ENCODE results near the gene WDR27. TPM values are rescaled to one million over a fixed set of nuclear protein-coding genes. Genes with fewer than 3 reads are reported as not detected.

The WDR27 gene
- 14.6 and 19.0 TPM in 2 replicates for total RNA-seq

DNA sequence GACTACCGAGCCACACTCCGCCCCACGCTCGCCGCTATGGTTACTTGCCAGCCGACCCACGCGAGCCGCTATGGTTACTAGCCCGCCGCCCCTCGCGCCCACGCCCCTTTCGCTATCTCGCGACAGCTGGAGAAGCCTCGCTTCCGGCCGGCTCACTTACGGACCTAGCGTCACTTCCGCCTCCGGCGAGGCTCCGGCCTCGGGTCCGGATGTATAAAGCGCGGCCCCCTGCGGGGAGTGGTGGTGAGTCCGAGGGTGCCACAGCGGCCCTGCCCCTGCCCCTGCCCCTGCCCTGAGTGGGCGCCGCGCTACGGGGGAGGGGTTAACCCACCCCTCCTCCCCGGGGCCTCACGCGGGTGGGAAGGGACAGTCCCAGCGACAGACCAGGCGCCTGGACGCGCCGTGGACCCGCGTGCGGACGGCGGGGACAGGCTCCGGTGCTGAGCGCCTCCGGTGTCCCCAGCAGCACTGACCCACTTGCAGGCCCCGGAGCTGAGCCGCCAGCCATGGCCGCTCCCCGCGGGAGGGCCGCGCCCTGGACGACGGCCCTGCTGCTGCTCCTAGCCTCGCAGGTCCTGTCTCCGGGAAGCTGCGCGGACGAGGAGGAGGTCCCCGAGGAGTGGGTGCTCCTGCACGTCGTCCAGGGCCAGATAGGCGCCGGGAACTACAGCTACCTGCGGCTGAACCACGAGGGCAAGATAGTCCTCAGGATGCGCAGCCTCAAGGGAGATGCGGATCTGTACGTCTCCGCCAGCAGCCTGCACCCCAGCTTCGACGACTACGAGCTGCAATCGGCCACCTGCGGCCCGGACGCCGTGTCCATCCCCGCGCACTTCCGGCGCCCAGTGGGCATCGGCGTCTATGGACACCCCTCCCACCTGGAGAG, at the start of gene WDR27, which contains the start of gene C6orf120:
WDR27 (minus strand) TSS at position 76 of the 886 bp plus-strand sequence. CDS start 13,024 bp downstream, outside the sequence.
C6orf120 (plus strand) TSS at position 173 of the 886 bp plus-strand sequence; CDS start at position 507, 334 bp downstream.

GRCh38 chr6:169724494-169725124, 22.8 kb upstream of the WDR27 start, which contains the start of gene PHF10:
Gene PHF10, minus strand, starts transcription at chr6:169724500. Its CDS starts 569 bp downstream, at chr6:169723931.

Other genes with a start within 250 kb of the WDR27 start
- 34.7 and 40.5 TPM in 2 replicates for gene C6orf120, start 97 bp upstream of the WDR27 start, total RNA-seq
- gene PHF10, start 22.5 kb upstream of the WDR27 start, total RNA-seq: 22.3 and 22.5 TPM in 2 replicates
- 0.65 and 0.85 TPM in 2 replicates for gene DYNLT2, start 49.5 kb upstream of the WDR27 start, total RNA-seq
- gene ERMARD, start 49.6 kb upstream of the WDR27 start, total RNA-seq: 22.7 and 27.3 TPM in 2 replicates

Data from smooth muscle cell of bladder (primary cell).